ENCODE measurements around the gene PLCH2. TPM values are rescaled to one million over a fixed set of nuclear protein-coding genes. Genes with fewer than 3 reads are reported as not detected.

Gene PLCH2
- total and polyA plus RNA-seq, 2 of the 13 experiments (the other 11 are each of a cell fraction or from before 2014, with no cell fraction given), result 0.15 to 0.67 TPM

GRCh38 chr1:2431518-2431917 lies 44.6 kb upstream of the PLCH2 start (continued):
- no peak for TF ChIP-seq CEBPG (CRISPR knock-in tag; IDR thresholded peaks at IDR 0.05)

- CTCF ChIA-PET (ENCODE audit: low intra/inter-chr PET ratio, low total read pairs), result no interaction called here
- peaks cover 3% of the 10 kb centered on the region; the same call in 1 of the 2 replicates for H4K20me1 ChIP-seq (ENCODE audit: insufficient read depth, low read length)
- H3K79me2 ChIP-seq (ENCODE audit: insufficient read depth, low read length), result no peaks in the 10 kb centered on the region
- ATAC-seq (no peak), DNase-seq (ENCODE audit: low spot score) (no peak), FAIRE-seq (no peak)
- H3K27me3 ChIP-seq (ENCODE audit: control insufficient read depth in 1 of 2, insufficient read depth in 2 of 2, low read length in 2 of 2), result peaks cover 19 to 60% of the 10 kb centered on the region in 2 experiments
- BruUV-seq (replicated peaks), result no TSS peak
- no peak overlapping the region for H2AFZ ChIP-seq (ENCODE audit: low read length)
- intact Hi-C loops (cut with micrococcal nuclease; ENCODE audit: unreplicated experiment), result no loop called here
- H3K4me3 ChIP-seq (replicated peaks in 1 of 3; ENCODE audit: insufficient read depth in 1 of 3, low read depth in 2 of 3, low read length in 3 of 3), result no peak overlapping the region
- H3K4me1 ChIP-seq (ENCODE audit: insufficient read depth, low read length), result no peaks in the 10 kb centered on the region
- no peak overlapping the region for H3K9ac ChIP-seq (ENCODE audit: insufficient read depth, low read depth, low read length)
- no peak overlapping the region for H3K27ac ChIP-seq (ENCODE audit: extremely low read length, insufficient read depth, low read length)
- in situ Hi-C loops (cut with HindIII; ENCODE audit: extremely low pct_ligation_motif_present, low pct_unique_long_range_greater_than_20kb), result no loop called here
- POLR2A ChIA-PET, result no interaction called here
- WGBS (ENCODE audit: low lambda C conversion rate), result 33% methylated on average over 2 of the region's 16 CpGs
- peaks cover 12% of the 10 kb centered on the region; the same call in 1 of the 2 replicates for H3K9me3 ChIP-seq (ENCODE audit: low read length)
- H3K4me2 ChIP-seq (ENCODE audit: low read depth, low read length), result no peak overlapping the region
- no peaks in the 10 kb centered on the region for H3K36me3 ChIP-seq (replicated peaks in 1 of 2; ENCODE audit: control insufficient read depth in 1 of 2, insufficient read depth in 2 of 2, low read length in 2 of 2)
- TF ChIP-seq ZNF232 (CRISPR knock-in tag; IDR thresholded peaks at IDR 0.05; ENCODE audit: borderline replicate concordance), result no peak
- TF ChIP-seq SRY (CRISPR knock-in tag; IDR thresholded peaks at IDR 0.05), result no peak
- no peak for TF ChIP-seq MYNN (CRISPR knock-in tag; IDR thresholded peaks at IDR 0.05; ENCODE audit: low read depth)
- no peak for TF ChIP-seq ZMYM2 (CRISPR knock-in tag; IDR thresholded peaks at IDR 0.05)
- TF ChIP-seq ZNF362 (CRISPR knock-in tag; IDR thresholded peaks at IDR 0.05; ENCODE audit: borderline replicate concordance), result no peak
- TF ChIP-seq AFF4 (CRISPR knock-in tag; IDR thresholded peaks at IDR 0.05), result no peak
- TF ChIP-seq CEBPZ (IDR thresholded peaks at IDR 0.05; ENCODE audit: low read length), result no peak
- TF ChIP-seq ZNF484 (CRISPR knock-in tag; IDR thresholded peaks at IDR 0.05; ENCODE audit: borderline replicate concordance, low read depth), result no peak
- no peak for TF ChIP-seq ZNF33A (CRISPR knock-in tag; IDR thresholded peaks at IDR 0.05; ENCODE audit: borderline replicate concordance)
- no peak for TF ChIP-seq LBX2 (CRISPR knock-in tag; IDR thresholded peaks at IDR 0.05; ENCODE audit: borderline replicate concordance)
Measured at GRCh38 chr1:2432441-2432844, 43.6 kb upstream of the PLCH2 start.

Measured in HepG2 (cell line).